Bone marrow (tissue), 2 donors: ENCODE measurements around the gene SLC8A2.
"Not testable (repeated sequence)": the region's sequence is repeated elsewhere in the genome, so short reads cannot be mapped to it uniquely, and the experiment has no call there.

Experiments used
- DNase-seq, 2 donors: peaks; one replicate each; lab custom pipeline; 2025; lab: John Stamatoyannopoulos, UW

Gene SLC8A2

GRCh38 chr19:47487551-47488515, 16.1 kb upstream of the SLC8A2 start:
- no peak for DNase-seq

- peak in 1 of 2 donors; percentile 13 for DNase-seq
Measured at GRCh38 chr19:47486900-47487299, 15.2 kb upstream of the SLC8A2 start.

GRCh38 chr19:47486220-47486619, 14.5 kb upstream of the SLC8A2 start:
- not testable (repeated sequence) for DNase-seq

GRCh38 chr19:47485210-47485609, 13.5 kb upstream of the SLC8A2 start:
- DNase-seq, result no peak

GRCh38 chr19:47483800-47484690, 12.4 kb upstream of the SLC8A2 start, which contains the start of gene KPTN:
KPTN (minus strand) TSS chr19:47484219; CDS start chr19:47484160, 59 bp downstream.
- DNase-seq, result peak; percentile 75 to 91

- DNase-seq, result no peak
Measured at GRCh38 chr19:47483200-47483599, 11.5 kb upstream of the SLC8A2 start.

GRCh38 chr19:47481460-47482052, 9.9 kb upstream of the SLC8A2 start:
- no peak for DNase-seq

GRCh38 chr19:47480658-47481057, 9.0 kb upstream of the SLC8A2 start:
- no peak for DNase-seq

GRCh38 chr19:47479701-47480503, 8.2 kb upstream of the SLC8A2 start:
- no peak for DNase-seq

- no peak for DNase-seq
Measured at GRCh38 chr19:47476438-47476972, 4.8 kb upstream of the SLC8A2 start.

- no peak for DNase-seq
Measured at GRCh38 chr19:47475465-47475864, 3.8 kb upstream of the SLC8A2 start.

- DNase-seq, result no peak
Measured at GRCh38 chr19:47473336-47473735, 1.6 kb upstream of the SLC8A2 start.

- DNase-seq, result no peak
Measured at GRCh38 chr19:47471381-47471732, 336 bp downstream of the SLC8A2 start.

- no peak for DNase-seq
Measured at GRCh38 chr19:47470447-47471195, 1.1 kb downstream of the SLC8A2 start.

GRCh38 chr19:47469719-47470118, 2.0 kb downstream of the SLC8A2 start:
- DNase-seq, result no peak

- no peak for DNase-seq
Measured at GRCh38 chr19:47469363-47469700, 2.4 kb downstream of the SLC8A2 start.

- DNase-seq, result no peak
Measured at GRCh38 chr19:47467914-47468313, 3.8 kb downstream of the SLC8A2 start.

- no peak for DNase-seq
Measured at GRCh38 chr19:47465957-47466356, 5.7 kb downstream of the SLC8A2 start.

GRCh38 chr19:47464675-47465419, 6.8 kb downstream of the SLC8A2 start:
- no peak for DNase-seq

- DNase-seq, result no peak
Measured at GRCh38 chr19:47461876-47462275, 9.8 kb downstream of the SLC8A2 start.
